ENCODE measurements around the gene KYNU. TPM values are rescaled to one million over a fixed set of nuclear protein-coding genes. Genes with fewer than 3 reads are reported as not detected.

The KYNU gene
- polyA plus RNA-seq, 1 experiment: 4.5 TPM

- no peaks in the 10 kb centered on the region for H3K27me3 ChIP-seq (ENCODE audit: control insufficient read depth, insufficient read depth, low read length)
- H3K9me3 ChIP-seq (ENCODE audit: control insufficient read depth, insufficient read depth, low read length): no peaks in the 10 kb centered on the region
- ChIA-PET CTCF (interaction anchor here (0.9 kb wide), 1 partner anchor 1219 kb away, joined by 3 read pairs; no protein-coding TSS in a partner anchor), POLR2A (no interaction called here)
- no peak overlapping the region for H3K4me3 ChIP-seq (ENCODE audit: low read depth, low read length)
- H3K27ac ChIP-seq (ENCODE audit: low read depth, low read length): no peak overlapping the region
- no peak for DNase-seq (ENCODE audit: low read depth, low spot score)
- no peak for TF ChIP-seq CTCF (IDR thresholded peaks at IDR 0.05; ENCODE audit: low read depth, low read length)
These were observed 58.2 kb downstream of the KYNU start for GRCh38 chr2:142935563-142936089.

GRCh38 chr2:142936629-142937028, 59.2 kb downstream of the KYNU start:
- no peak for DNase-seq (ENCODE audit: low read depth, low spot score)
- no peaks in the 10 kb centered on the region for H3K9me3 ChIP-seq (ENCODE audit: control insufficient read depth, insufficient read depth, low read length)
- no peak overlapping the region for H3K4me3 ChIP-seq (ENCODE audit: low read depth, low read length)
- ChIA-PET CTCF (no interaction called here), POLR2A (no interaction called here)
- H3K27me3 ChIP-seq (ENCODE audit: control insufficient read depth, insufficient read depth, low read length): no peaks in the 10 kb centered on the region
- TF ChIP-seq CTCF (IDR thresholded peaks at IDR 0.05; ENCODE audit: low read depth, low read length): no peak
- H3K27ac ChIP-seq (ENCODE audit: low read depth, low read length): no peak overlapping the region

GRCh38 chr2:142937347-142937746, 59.9 kb downstream of the KYNU start:
- no peaks in the 10 kb centered on the region for H3K27me3 ChIP-seq (ENCODE audit: control insufficient read depth, insufficient read depth, low read length)
- TF ChIP-seq CTCF (IDR thresholded peaks at IDR 0.05; ENCODE audit: low read depth, low read length): no peak
- DNase-seq (ENCODE audit: low read depth, low spot score): no peak
- POLR2A ChIA-PET: no interaction called here
- no peak overlapping the region for H3K27ac ChIP-seq (ENCODE audit: low read depth, low read length)
- H3K9me3 ChIP-seq (ENCODE audit: control insufficient read depth, insufficient read depth, low read length): no peaks in the 10 kb centered on the region
- CTCF ChIA-PET: interaction anchor here (1.0 kb wide), 1 partner anchor 10 kb away, joined by 3 read pairs; no protein-coding TSS in a partner anchor
- H3K4me3 ChIP-seq (ENCODE audit: low read depth, low read length): no peak overlapping the region

GRCh38 chr2:142938240-142938639, 60.8 kb downstream of the KYNU start:
- CTCF ChIA-PET: interaction anchor here (1.0 kb wide), 1 partner anchor 11 kb away, joined by 3 read pairs; no protein-coding TSS in a partner anchor
- no peaks in the 10 kb centered on the region for H3K9me3 ChIP-seq (ENCODE audit: control insufficient read depth, insufficient read depth, low read length)
- POLR2A ChIA-PET: no interaction called here
- no peak for TF ChIP-seq CTCF (IDR thresholded peaks at IDR 0.05; ENCODE audit: low read depth, low read length)
- no peaks in the 10 kb centered on the region for H3K27me3 ChIP-seq (ENCODE audit: control insufficient read depth, insufficient read depth, low read length)
- no peak overlapping the region for H3K27ac ChIP-seq (ENCODE audit: low read depth, low read length)
- H3K4me3 ChIP-seq (ENCODE audit: low read depth, low read length): no peak overlapping the region
- DNase-seq (ENCODE audit: low read depth, low spot score): no peak

DNA sequence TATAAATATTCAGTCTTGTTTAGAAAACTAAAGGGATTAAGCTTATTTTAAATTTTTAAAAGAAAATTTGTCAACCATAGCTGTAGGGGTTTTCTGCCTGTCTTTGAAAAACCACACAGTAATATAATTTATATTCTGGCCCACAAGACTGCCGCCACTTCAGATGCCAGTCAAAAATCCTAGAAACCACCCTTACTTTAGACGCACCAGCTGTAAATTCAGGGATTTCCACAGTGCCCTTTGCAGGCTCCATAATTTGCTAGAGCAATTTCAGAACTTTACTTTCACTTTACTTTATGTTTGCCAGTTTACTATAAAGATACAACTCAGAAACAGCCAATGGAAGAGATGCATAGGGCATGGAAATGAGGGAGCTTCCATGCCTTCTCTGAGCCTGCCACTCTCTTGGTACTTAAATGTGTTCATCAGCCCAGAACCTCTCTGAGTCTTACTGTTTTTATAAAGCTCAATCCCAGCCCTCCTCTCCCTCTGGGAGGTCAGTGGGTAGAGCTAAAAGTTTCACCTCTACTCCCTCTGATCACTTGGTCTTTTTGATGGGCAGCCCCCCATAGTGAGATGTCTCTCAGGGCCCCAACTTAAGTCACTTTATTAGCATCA, 63.3 kb downstream of the KYNU start:
- H3K27me3 ChIP-seq (ENCODE audit: control insufficient read depth, insufficient read depth, low read length): no peaks in the 10 kb centered on the region
- H3K4me3 ChIP-seq (ENCODE audit: low read depth, low read length): no peak overlapping the region
- no peak overlapping the region for H3K27ac ChIP-seq (ENCODE audit: low read depth, low read length)
- ChIA-PET CTCF (interaction anchor here (1.2 to 1.3 kb wide), 2 partner anchors 24 to 41 kb away, joined by 3 read pairs; no protein-coding TSS in a partner anchor), POLR2A (no interaction called here)
- H3K9me3 ChIP-seq (ENCODE audit: control insufficient read depth, insufficient read depth, low read length): no peaks in the 10 kb centered on the region
- no peak for DNase-seq (ENCODE audit: low read depth, low spot score)
- TF ChIP-seq CTCF (IDR thresholded peaks at IDR 0.05; ENCODE audit: low read depth, low read length): no peak
